SK-N-SH (cell line): ENCODE results near the gene UCP3.

Experiments
- GABPA ChIP-seq: IDR thresholded peaks from 2 replicates; pipeline ENCODE4 v1.4.0; 2012; ENCODE audit warnings: low read depth, mild to moderate bottlenecking
- JUND ChIP-seq: IDR thresholded peaks from 2 replicates; pipeline ENCODE4 v1.4.0; 2012
- RAD21 ChIP-seq: IDR thresholded peaks from 2 replicates; pipeline ENCODE4 v1.6.1; 2012; ENCODE audit warnings: mild to moderate bottlenecking, low read length
- RCOR1 ChIP-seq: fragments of 150-350 bp; IDR thresholded peaks from 2 replicates; pipeline ENCODE4 v1.6.1; 2017; ENCODE audit warnings: antibody characterized with exemption, low read length
- TAF1 ChIP-seq: IDR thresholded peaks from 2 replicates; pipeline ENCODE4 v1.6.1; 2012; ENCODE audit warnings: low read depth, mild to moderate bottlenecking, low read length, moderate library complexity, borderline replicate concordance
- YY1 ChIP-seq: IDR thresholded peaks from 2 replicates; pipeline ENCODE4 v1.4.0; 2012; ENCODE audit warnings: low read depth, mild to moderate bottlenecking
- TF ChIP-seq, protein P1 (sequence below): fragments of 200-600 bp; sonication (generic); IDR thresholded peaks from 2 replicates; pipeline ENCODE4 v1.6.1; 2017; ENCODE audit warnings: antibody characterized with exemption, mild to moderate bottlenecking, moderate library complexity
- TF ChIP-seq, protein P2 (sequence below): IDR thresholded peaks from 2 replicates; pipeline ENCODE4 v1.4.0; 2012; ENCODE audit warnings: low read depth, borderline replicate concordance
- TF ChIP-seq, protein P3 (sequence below): IDR thresholded peaks from 2 replicates; pipeline ENCODE4 v1.4.0; 2012; ENCODE audit warnings: low read depth

DNA sequence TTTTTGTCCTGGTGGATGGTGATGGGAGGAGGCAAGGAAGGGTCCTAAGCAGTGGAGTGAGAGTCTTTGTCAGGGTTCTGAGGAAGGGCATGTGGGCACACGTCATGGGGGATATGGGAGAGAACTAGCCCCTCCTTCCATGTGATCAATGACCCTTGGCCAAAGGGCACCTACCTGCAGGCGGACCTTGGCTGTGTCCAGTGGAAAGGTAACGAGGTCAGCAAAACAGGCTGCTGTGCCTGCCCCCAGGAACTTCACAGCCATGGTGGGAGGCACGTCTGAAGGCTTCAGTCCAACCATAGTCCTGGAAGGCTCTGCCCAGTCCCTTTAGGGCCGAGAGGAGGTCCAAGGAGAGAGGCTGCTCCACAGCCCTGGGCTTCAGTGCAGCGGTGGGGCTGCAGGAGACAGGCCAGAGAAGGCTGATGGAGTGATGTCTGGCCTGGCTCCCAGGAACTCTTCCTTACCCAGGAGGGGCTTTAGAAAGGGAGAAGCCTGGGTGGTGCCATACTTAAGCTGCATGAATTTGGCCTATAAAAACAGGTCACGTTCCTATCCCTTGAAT is 2.1 kb downstream of the UCP3 start:
- TF ChIP-seq RAD21, result no peak
- no peak for TF ChIP-seq TAF1
- TF ChIP-seq YY1, result no peak
- no peak for TF ChIP-seq RCOR1
- TF ChIP-seq JUND, result no peak
- TF ChIP-seq, protein P1, sequence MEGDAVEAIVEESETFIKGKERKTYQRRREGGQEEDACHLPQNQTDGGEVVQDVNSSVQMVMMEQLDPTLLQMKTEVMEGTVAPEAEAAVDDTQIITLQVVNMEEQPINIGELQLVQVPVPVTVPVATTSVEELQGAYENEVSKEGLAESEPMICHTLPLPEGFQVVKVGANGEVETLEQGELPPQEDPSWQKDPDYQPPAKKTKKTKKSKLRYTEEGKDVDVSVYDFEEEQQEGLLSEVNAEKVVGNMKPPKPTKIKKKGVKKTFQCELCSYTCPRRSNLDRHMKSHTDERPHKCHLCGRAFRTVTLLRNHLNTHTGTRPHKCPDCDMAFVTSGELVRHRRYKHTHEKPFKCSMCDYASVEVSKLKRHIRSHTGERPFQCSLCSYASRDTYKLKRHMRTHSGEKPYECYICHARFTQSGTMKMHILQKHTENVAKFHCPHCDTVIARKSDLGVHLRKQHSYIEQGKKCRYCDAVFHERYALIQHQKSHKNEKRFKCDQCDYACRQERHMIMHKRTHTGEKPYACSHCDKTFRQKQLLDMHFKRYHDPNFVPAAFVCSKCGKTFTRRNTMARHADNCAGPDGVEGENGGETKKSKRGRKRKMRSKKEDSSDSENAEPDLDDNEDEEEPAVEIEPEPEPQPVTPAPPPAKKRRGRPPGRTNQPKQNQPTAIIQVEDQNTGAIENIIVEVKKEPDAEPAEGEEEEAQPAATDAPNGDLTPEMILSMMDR, result no peak
- TF ChIP-seq, protein P2, sequence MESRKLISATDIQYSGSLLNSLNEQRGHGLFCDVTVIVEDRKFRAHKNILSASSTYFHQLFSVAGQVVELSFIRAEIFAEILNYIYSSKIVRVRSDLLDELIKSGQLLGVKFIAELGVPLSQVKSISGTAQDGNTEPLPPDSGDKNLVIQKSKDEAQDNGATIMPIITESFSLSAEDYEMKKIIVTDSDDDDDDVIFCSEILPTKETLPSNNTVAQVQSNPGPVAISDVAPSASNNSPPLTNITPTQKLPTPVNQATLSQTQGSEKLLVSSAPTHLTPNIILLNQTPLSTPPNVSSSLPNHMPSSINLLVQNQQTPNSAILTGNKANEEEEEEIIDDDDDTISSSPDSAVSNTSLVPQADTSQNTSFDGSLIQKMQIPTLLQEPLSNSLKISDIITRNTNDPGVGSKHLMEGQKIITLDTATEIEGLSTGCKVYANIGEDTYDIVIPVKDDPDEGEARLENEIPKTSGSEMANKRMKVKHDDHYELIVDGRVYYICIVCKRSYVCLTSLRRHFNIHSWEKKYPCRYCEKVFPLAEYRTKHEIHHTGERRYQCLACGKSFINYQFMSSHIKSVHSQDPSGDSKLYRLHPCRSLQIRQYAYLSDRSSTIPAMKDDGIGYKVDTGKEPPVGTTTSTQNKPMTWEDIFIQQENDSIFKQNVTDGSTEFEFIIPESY, result no peak
- TF ChIP-seq, protein P3, sequence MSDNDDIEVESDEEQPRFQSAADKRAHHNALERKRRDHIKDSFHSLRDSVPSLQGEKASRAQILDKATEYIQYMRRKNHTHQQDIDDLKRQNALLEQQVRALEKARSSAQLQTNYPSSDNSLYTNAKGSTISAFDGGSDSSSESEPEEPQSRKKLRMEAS, result no peak
- no peak for TF ChIP-seq GABPA
